HG02852 (cell line): ENCODE results near the gene BRAT1.
"Not testable (repeated sequence)": the region's sequence is repeated elsewhere in the genome, so short reads cannot be mapped to it uniquely, and the experiment has no call there.

Experiments
- ATAC-seq: cut with Tn5 transposase; IDR thresholded peaks from one replicate; pipeline ENCODE4 v1.9.1; 2021; ENCODE audit warnings: mild to moderate bottlenecking, moderate library complexity; ENCODE audit not compliant: unreplicated experiment

Gene BRAT1

GRCh38 chr7:2539031-2539911 lies 16.1 kb downstream of the BRAT1 start:
- ATAC-seq = no peak

DNA sequence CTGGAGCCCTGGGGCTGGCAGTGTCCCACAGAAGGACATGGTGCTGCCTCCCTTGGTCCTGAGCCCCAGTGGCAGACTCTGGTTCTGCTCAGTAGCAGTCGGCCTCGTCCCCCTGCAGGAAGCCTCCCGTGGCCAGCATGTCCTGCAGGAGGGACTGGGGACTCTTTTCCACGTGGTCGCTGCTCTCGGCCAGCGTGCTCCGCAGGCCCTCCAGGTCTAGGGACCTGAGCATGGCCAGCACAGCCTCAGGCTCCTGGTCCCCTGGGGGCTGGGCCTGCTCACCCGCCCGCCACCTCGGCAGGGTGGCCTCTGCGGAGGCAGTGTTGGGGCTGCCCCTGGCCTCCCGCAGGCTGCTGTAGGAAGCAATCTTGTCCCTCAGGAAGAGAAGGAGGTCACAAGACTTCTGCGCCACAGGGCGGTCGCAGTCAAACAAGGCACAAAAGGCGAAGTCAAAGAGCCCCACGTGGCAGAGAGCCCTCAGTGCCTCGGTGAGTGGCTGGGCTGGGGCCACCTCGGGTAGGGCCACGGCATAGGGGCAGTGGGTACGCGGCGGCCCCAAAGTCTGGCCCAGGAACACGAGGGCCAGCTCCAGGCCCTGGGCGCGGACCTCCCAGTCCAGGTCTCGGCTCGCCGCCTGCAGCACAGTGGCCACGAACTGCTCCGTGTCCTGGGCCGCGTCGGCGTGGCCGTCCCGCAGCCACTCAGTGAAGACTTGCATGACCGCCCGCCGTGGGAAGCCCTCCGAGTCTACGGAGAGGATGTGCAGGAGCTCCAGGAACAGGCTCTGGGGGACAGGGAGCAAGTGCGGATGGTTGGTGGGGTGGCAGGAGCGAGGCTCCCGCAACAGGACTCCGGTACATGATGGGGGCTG lies 17.1 kb downstream of the BRAT1 start:
- no peak for ATAC-seq

DNA sequence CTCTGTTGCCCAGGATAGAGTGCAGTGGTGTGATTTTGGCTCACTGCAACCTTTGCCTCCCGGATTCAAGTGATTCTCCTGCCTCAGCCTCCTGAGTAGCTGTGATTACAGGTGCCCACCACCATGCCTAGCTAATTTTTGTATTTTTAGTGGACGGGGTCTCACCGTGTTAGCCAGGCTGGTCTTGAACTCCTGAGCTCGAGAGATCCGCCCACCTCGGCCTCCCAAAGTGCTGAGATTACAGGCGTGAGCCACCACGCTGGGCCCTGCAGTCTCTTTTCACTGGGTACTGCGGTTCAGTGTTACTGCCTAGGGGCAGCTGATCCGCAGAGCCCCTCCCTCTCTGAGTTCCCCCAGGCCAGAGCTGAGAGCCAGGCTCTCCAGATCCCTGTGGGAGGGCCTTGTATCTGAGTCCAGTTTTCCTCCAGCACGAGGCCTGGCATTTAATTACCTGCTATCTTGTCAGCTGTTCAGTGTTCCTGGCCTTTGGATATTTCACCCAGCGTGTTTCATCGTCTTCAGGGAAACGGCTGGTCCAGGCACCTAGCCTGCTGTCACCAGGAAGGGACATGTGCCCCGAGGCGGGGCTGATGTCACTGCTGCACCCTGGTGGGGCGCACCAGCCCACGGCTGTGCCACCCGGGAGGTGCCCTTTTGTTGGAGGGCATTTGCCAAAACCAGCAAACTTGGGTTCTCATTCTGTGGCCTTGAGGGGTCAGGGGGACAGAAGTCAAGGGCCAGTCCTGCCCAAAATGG lies 19.3 kb downstream of the BRAT1 start:
- not testable (repeated sequence) for ATAC-seq

DNA sequence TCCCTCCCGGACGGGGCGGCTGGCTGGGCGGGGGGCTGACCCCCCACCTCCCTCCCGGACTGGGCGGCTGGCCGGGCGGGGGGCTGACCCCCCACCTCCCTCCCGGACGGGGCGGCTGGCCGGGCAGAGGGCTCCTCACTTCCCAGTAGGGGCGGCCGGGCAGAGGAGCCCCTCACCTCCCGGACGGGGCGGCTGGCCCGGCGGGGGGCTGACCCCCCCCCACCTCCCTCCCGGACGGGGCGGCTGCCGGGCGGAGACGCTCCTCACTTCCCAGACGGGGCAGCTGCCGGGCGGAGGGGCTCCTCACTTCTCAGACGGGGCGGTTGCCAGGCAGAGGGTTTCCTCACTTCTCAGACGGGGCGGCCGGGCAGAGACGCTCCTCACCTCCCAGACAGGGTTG lies 21.1 kb downstream of the BRAT1 start:
- ATAC-seq = not testable (repeated sequence)

- not testable (repeated sequence) for ATAC-seq
These were observed 21.8 kb downstream of the BRAT1 start for GRCh38 chr7:2533566-2533965.

- not testable (repeated sequence) for ATAC-seq
These were observed 22.5 kb downstream of the BRAT1 start for GRCh38 chr7:2532816-2533215.

DNA sequence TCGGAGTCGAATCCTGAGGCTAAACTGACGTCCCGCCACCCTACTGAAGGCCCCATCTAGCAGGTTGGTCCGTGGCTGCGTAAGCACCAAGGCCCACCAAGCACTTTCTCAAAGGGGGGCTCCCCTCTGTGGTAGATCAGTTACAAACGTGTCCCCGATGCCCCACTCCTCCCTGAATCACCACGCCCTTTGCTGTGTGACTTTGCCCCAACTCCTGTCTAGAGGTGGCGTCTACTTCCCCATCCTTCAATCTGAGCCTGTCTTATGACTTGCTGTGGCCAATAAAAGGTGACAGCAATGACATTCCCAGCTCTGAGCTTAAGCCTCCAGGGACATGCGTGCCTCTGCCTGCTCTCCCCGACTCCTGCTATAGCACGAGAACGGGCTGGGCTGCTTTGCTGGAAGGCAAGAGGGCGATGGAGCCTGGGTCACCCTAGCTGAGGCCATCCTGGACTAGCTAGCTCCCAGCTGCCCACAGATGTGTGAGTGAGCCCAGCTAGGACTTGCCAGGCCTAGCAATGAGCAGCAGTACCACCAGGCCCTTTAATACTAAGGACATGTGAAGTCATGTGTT lies 23.0 kb downstream of the BRAT1 start:
- not testable (repeated sequence) for ATAC-seq

GRCh38 chr7:2531796-2532110 lies 23.6 kb downstream of the BRAT1 start:
- not testable (repeated sequence) for ATAC-seq

- ATAC-seq = not testable (repeated sequence)
These were observed 24.1 kb downstream of the BRAT1 start for GRCh38 chr7:2530994-2531795.

DNA sequence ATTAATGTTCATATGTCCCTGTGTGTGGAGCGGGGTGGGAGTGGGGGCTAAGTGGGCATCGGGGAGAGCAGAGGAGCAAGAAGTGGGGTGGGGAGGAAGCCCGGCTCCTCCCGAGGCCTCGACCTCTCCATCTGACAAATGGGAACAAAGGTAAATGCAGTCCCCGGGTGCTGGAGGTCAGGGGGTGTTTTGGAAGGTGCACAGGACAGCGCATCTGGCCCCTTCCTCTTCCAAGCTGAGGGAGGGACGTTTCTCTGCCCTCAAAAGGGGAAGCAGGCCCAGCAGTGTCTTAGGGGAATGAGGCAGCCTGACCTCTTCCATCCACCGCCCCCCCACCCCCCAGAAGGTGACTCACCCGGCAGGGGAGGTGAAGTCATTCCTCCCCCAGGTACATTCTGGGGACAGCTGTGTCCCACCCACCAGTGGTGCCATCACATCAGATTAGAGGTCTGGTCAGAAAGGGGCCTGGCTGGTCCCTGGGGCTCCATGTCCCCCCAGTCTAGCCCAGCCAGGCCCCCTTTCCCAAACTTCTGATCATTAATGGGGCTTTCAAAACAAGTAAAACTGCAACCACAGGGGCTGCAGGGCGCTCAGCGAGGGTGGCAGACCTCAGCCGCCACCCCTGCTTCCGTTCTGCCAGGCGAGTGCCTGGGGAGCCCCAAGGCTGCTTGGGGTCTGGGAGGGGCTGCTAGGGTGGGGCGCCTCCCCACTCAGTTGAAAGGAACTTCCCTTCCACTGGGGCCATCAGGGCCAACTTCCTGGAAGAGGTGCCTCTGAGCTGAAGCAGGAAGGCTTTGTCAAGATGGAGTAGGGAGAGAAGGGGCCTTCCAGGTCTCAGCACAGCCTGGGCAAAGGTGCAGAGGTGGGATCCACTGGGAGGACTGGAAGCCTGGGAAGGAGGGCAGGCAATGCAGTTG lies 25.0 kb downstream of the BRAT1 start:
- ATAC-seq = no peak

DNA sequence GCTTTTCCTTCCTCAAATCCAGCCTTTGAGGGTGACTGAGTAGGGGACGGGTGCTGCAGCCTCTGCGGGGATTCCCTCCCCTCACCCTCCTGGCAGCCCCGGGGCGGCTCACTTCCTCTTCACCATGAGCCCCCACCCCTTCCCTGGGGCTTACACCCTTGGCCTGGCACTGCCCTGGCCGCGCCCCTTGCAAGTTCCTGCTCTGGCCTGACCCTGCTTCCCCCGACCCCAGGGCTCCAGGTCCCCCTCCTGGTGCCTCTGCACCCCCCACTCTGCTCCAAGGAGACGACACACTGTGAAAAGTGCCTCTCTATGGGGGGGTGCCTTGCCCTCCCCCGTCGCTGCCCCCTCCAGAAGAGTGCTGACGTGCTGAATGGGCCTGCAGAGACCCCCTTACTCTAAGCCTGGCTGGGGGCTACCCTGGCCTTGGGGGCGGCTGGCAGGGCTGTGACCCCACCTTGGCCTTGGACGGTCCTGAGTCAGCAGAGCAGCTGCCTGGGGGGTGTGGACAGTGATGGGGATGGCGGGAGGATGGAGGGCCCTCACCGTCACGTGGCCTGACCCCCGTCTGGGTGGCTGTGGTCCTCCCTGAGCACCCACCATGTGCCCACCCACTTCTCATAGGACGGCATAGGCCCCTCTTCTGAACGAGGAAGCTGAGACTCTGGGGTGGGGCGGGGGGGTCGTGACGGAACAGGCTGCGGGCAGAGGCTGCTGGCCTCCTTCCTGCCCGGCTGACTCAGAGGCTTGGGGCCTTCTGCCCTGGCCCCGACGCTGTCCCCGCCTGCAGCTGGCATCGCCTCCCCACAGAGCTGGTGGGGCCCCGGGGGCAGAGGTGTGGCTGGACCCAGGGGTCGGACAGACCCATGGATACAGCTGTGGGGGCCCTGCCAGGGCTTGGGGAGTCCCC lies 25.9 kb downstream of the BRAT1 start:
- ATAC-seq = no peak

DNA sequence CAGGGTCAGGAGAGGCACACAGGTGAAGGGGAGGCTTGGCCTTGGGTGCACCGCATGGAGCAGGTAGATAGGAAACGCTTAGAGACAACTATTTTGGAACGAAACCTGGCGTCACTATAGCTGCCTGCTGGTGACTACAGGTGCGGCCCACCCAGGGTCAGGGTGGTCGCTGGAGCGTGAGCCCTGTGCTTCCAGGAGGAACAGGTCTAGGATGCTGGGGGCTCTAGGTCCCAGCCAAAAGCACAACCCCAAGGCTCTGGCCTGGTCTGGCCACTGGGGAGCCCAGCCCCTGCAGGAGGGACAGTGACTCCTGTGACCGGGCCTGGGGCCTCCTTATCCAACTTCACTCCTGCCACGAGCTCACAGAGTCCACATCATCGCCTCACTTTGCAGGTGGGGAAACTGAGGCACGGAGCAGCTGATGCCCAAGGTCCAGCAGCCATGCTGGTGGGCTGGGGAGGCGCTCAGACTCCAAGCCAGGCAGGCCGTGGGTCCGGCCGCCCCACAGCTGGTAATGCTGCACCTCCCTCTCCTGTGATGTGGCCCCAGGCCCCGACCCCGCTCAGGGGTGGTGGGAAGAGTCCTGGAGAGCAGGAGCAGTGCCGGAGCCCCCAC lies 26.7 kb downstream of the BRAT1 start:
- no peak for ATAC-seq

DNA sequence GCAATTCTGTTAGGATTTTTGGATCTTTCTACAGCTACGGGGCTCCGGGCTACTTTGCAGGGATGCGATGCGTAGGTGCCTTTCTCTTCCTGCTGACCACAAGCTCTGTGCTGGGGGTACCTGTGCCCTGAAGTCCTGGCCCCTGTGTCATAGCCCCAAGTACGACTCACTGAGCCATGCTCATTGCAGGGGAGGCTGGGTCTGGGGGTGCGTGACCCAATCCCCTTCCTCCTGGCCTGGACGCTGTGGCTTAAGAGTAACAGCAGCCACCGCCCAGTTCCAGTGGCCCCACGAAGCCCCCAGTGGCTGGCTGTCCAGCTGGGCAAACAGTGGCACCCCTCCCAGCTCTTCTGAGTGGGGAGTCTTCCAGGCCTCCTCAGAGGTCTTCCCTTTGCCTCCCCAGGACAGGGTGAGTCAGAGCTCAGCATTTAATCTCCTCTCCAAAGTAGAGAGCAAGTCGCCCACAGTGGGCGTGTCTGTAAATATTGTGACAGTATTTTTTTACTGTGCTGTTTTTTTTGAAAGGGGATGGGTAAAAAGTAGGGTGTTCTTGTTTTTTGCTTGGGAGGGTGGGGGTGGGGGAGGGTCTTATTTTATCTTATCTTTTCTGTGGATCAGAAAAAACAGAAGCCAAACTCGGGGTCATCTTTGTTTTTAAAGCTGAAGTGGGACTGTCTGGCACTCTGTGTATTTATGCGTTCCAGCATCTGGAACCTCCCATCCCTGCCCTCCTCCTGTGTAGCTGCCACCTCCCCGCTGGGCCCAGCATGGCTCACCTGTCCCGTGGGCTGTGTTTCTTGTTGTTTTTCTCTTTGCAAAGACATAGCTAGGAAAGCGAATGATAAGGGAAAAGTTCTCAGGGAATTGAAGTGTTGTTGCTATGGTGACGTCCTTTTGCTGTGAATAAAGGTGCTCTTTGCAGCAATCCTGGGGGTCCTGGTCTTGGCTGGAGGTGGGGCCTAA lies 27.5 kb downstream of the BRAT1 start:
- ATAC-seq = no peak

DNA sequence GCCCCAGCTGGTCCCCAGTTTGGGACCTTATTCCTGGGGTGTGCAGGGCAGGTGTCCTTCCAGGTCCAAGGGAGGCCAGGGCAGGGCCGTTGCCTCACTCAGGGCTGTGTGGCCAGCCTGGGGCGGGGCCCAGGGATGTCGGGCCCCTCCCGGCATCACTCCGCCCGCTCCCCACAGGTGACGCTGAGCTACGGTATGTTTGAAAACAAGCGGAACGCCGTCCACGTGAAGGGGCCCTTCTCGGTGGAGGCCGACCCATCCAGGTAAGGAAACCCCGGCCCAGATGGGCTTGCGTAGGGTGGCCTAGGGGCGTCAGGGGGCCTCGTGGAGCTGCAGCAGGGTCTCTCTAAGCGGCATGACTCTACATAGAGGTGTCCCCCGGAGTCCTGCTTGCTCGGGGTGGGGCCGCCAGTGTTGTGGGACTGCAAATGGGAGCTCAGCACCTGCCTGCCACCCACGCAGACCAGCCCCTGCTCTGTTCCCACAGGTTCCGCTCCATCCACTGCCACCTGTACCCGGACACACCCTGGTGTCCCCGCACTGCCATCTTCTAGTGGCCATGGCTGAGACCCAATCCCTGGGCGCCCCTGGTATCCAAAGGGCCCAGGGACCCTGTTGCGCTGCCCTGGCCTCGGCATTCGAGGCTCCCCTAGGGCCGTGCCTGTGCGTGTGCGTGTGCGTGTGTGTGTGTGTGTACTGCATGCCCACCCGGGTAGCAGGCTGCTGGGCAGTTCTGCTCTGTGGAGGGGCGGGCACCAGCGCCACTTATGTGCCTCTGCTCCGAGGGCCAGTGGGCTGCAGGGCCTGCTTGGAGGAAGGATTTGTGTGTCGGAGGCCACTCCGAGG lies 28.4 kb downstream of the BRAT1 start:
- ATAC-seq = no peak
